Karpas-422 (cell line): Measurements from ENCODE around the gene LSMEM2. TPM values are rescaled to one million over a fixed set of nuclear protein-coding genes. Genes with fewer than 3 reads are reported as not detected.
A peak's percentile ranks its signal among the peaks of the same experiment; 100 is the strongest.

ENCODE experiments used
- DNase-seq: peaks from one replicate; pipeline ENCODE4 v3.0.0-alpha.2; 2015
- H2AFZ ChIP-seq: fragments of 200-600 bp; sonication (generic); 2 replicates; pipeline ENCODE4 v1.6.1; 2014; ENCODE audit warnings: antibody characterized with exemption, low read length, mixed read lengths
- H3K27ac ChIP-seq: fragments of 200-600 bp; sonication (generic); 2 replicates; pipeline ENCODE4 v1.5.1; 2014; ENCODE audit warnings: mild to moderate bottlenecking, low read length, moderate library complexity
- H3K27me3 ChIP-seq: fragments of 200-600 bp; sonication (generic); 2 replicates; pipeline ENCODE4 v1.6.1; 2014; ENCODE audit warnings: low read length, mixed read lengths
- H3K36me3 ChIP-seq: fragments of 200-600 bp; sonication (generic); 2 replicates; pipeline ENCODE4 v1.6.1; 2014; ENCODE audit warnings: low read length, mixed read lengths; ENCODE audit not compliant: insufficient read depth
- H3K4me1 ChIP-seq: fragments of 200-600 bp; sonication (generic); 2 replicates; pipeline ENCODE4 v1.6.1; 2014; ENCODE audit warnings: mild to moderate bottlenecking, low read length, mixed read lengths
- H3K4me2 ChIP-seq: fragments of 200-600 bp; sonication (generic); 2 replicates; pipeline ENCODE4 v1.6.1; 2014; ENCODE audit warnings: low read length, low read depth, mild to moderate bottlenecking; ENCODE audit not compliant: poor library complexity, severe bottlenecking
- H3K4me3 ChIP-seq: fragments of 200-600 bp; sonication (generic); 2 replicates; pipeline ENCODE4 v1.5.1; 2014; ENCODE audit warnings: mild to moderate bottlenecking, antibody characterized with exemption, low read length, mixed read lengths
- H3K79me2 ChIP-seq: fragments of 200-600 bp; sonication (generic); 2 replicates; pipeline ENCODE4 v1.6.1; 2014; ENCODE audit warnings: mild to moderate bottlenecking, low read length, mixed read lengths
- H3K9ac ChIP-seq: fragments of 200-600 bp; sonication (generic); 2 replicates; pipeline ENCODE4 v1.6.0; 2014; ENCODE audit warnings: low read length
- H3K9me2 ChIP-seq: fragments of 200-600 bp; sonication (generic), shearing (Covaris generic); replicated peaks from 2 replicates; pipeline ENCODE4 v1.6.0; 2014; ENCODE audit warnings: mild to moderate bottlenecking, low read length, moderate library complexity; ENCODE audit not compliant: insufficient read depth
- H3K9me3 ChIP-seq: fragments of 300-700, 200-600 bp; sonication (generic); 2 replicates; pipeline ENCODE4 v1.6.1; 2014; ENCODE audit warnings: low read length, mixed read lengths
- H4K20me1 ChIP-seq: fragments of 200-600 bp; sonication (generic); 2 replicates; pipeline ENCODE4 v1.6.1; 2014; ENCODE audit warnings: mild to moderate bottlenecking, antibody characterized with exemption, low read length, low read depth; ENCODE audit not compliant: insufficient read depth
- total RNA-seq: library from RNA; depleted of rRNA; stranded (reverse); fragments of >200 nt; shearing (Covaris generic); gene quantifications from 2 replicates; pipeline ENCODE4 v1.2.3, GENCODE V29; 2014; ENCODE audit warnings: low replicate concordance

LSMEM2 gene
- total RNA-seq, 1 experiment from 2014 or later: not detected

DNA sequence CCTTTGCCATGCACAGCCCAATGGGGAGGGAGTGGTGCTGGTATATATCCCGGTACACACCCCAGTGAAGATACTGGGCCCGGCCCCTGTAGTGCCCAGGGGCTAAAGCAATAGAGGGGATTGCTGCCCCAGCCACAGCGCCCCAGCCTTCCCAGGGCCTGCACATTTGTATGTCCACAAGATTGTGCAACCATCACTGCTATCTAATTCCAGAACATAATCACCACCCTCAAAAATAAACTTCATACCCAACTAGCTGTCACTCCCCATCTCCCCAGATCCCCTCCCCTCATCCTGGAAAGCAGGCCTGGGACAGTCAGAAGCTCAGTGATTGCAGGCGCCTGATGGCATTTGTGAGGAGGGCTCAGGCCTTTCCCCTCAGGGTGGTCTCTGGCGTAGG is 29.4 kb upstream of the LSMEM2 start:
- H3K4me1 ChIP-seq: peaks cover 47% of the 10 kb centered on the region
- no peak overlapping the region for H2AFZ ChIP-seq
- H4K20me1 ChIP-seq: peaks cover 57% of the 10 kb centered on the region

DNA sequence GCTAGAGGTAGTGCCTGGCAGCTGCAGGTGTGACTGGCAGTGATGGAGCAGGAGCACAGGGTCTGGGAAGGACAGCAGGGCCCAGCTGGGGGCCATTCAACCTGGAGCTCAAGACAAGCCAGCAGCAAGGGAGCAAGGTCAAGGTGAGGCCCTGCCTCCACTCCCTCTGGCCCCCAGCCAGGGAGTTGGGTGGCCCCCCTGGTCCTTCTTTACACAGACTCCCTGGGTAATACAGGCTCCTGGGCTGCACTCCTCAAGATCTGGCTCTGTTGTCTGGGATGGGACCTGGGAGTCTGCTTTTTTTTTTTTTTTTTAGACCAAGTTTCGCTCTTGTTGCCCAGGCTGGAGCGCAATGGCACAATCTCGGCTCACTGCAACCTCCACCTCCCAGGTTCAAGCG is 28.4 kb upstream of the LSMEM2 start:
- Histone ChIP-seq H3K9me3 (no peaks in the 10 kb centered on the region), H3K27ac (no peak overlapping the region), H2AFZ (no peak overlapping the region), H3K79me2 (peaks cover 61% of the 10 kb centered on the region), H3K9me2 (no peaks in the 10 kb centered on the region), H3K4me3 (no peak overlapping the region), H3K4me1 (peaks cover 40% of the 10 kb centered on the region), H4K20me1 (peaks cover 57% of the 10 kb centered on the region), H3K9ac (no peak overlapping the region), H3K27me3 (no peaks in the 10 kb centered on the region), H3K36me3 (0 out of 2 replicates have a peak, but pooled peaks cover 3% of the 10 kb centered on the region), H3K4me2 (no peak overlapping the region)
- no peak for DNase-seq

More for the DNA sequence above, 29.4 kb upstream of the LSMEM2 start:
- peaks cover 69% of the 10 kb centered on the region for H3K79me2 ChIP-seq
- H3K9ac ChIP-seq: no peak overlapping the region
- H3K4me2 ChIP-seq: no peak overlapping the region
- H3K27me3 ChIP-seq: no peaks in the 10 kb centered on the region
- DNase-seq: no peak
- no peak overlapping the region for H3K27ac ChIP-seq
- H3K9me3 ChIP-seq: no peaks in the 10 kb centered on the region
- H3K36me3 ChIP-seq: 0 out of 2 replicates have a peak, but pooled peaks cover 3% of the 10 kb centered on the region
- H3K9me2 ChIP-seq: no peaks in the 10 kb centered on the region
- H3K4me3 ChIP-seq: no peak overlapping the region

- Histone ChIP-seq H3K4me1 (peaks cover 33% of the 10 kb centered on the region), H3K36me3 (peaks cover 3% of the 10 kb centered on the region; the same call in 1 of the 2 replicates), H3K9me3 (no peaks in the 10 kb centered on the region), H3K4me2 (no peak overlapping the region), H3K79me2 (peaks cover 54% of the 10 kb centered on the region), H3K27ac (no peak overlapping the region), H3K4me3 (no peak overlapping the region), H3K9ac (no peak overlapping the region), H4K20me1 (peaks cover 57% of the 10 kb centered on the region), H3K9me2 (no peaks in the 10 kb centered on the region), H2AFZ (no peak overlapping the region), H3K27me3 (no peaks in the 10 kb centered on the region)
- no peak for DNase-seq
These were observed 27.7 kb upstream of the LSMEM2 start for GRCh38 chr3:50251220-50251619.

- Histone ChIP-seq H3K4me2 (no peak overlapping the region), H3K27ac (no peak overlapping the region), H3K4me1 (peaks cover 6% of the 10 kb centered on the region; the same call in 1 of the 2 replicates)
These were observed 24.2 kb upstream of the LSMEM2 start for GRCh38 chr3:50254577-50255250.

DNA sequence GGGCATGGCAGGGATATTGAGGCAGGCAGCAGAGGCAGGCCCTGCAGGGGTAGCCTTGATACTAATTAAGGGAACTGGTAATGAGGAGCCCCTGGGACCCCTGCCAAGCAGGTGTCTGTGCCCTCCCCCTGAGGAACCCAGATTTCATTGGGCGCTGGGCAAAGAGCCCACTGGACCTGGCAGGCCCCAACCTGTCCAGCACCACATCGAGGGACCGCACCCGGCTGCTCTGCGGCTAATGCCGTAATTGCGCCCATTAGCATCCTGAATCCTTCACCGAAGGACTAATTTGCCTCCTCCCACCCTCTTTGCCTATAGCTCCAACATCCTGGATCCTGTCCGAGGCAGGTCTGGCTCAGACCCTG is 23.7 kb upstream of the LSMEM2 start:
- no peak overlapping the region for H3K4me3 ChIP-seq
- no peak overlapping the region for H3K4me2 ChIP-seq
- H3K9me3 ChIP-seq: no peaks in the 10 kb centered on the region
- H3K79me2 ChIP-seq: peaks cover 14% of the 10 kb centered on the region
- H3K27me3 ChIP-seq: no peaks in the 10 kb centered on the region
- H3K4me1 ChIP-seq: peaks cover 8% of the 10 kb centered on the region
- H2AFZ ChIP-seq: no peak overlapping the region
- H3K36me3 ChIP-seq: peaks cover 7% of the 10 kb centered on the region
- H3K9me2 ChIP-seq: no peaks in the 10 kb centered on the region
- no peak overlapping the region for H3K9ac ChIP-seq
- no peak for DNase-seq
- peaks cover 19% of the 10 kb centered on the region for H4K20me1 ChIP-seq
- no peak overlapping the region for H3K27ac ChIP-seq

More at GRCh38 chr3:50254577-50255250, 24.2 kb upstream of the LSMEM2 start:
- peaks cover 23% of the 10 kb centered on the region for H4K20me1 ChIP-seq
- H3K79me2 ChIP-seq: peaks cover 19% of the 10 kb centered on the region
- H3K36me3 ChIP-seq: peaks cover 7% of the 10 kb centered on the region
- H3K27me3 ChIP-seq: no peaks in the 10 kb centered on the region
- no peak overlapping the region for H3K4me3 ChIP-seq
- no peak overlapping the region for H2AFZ ChIP-seq
- H3K9me2 ChIP-seq: no peaks in the 10 kb centered on the region
- H3K9ac ChIP-seq: no peak overlapping the region
- DNase-seq: no peak
- no peaks in the 10 kb centered on the region for H3K9me3 ChIP-seq

- H3K9me2 ChIP-seq: no peaks in the 10 kb centered on the region
- no peak overlapping the region for H3K27ac ChIP-seq
- H3K4me2 ChIP-seq: no peak overlapping the region
- H3K4me3 ChIP-seq: no peak overlapping the region
- H4K20me1 ChIP-seq: peaks cover 1% of the 10 kb centered on the region; the same call in 1 of the 2 replicates
- H3K4me1 ChIP-seq: peaks cover 10% of the 10 kb centered on the region
- H3K9me3 ChIP-seq: no peaks in the 10 kb centered on the region
- H3K27me3 ChIP-seq: no peaks in the 10 kb centered on the region
- no peaks in the 10 kb centered on the region for H3K79me2 ChIP-seq
- DNase-seq: peak; percentile 76
- no peak overlapping the region for H2AFZ ChIP-seq
- H3K9ac ChIP-seq: no peak overlapping the region
- H3K36me3 ChIP-seq: peaks cover 4% of the 10 kb centered on the region
These were observed 21.7 kb upstream of the LSMEM2 start for GRCh38 chr3:50256978-50257890.

DNA sequence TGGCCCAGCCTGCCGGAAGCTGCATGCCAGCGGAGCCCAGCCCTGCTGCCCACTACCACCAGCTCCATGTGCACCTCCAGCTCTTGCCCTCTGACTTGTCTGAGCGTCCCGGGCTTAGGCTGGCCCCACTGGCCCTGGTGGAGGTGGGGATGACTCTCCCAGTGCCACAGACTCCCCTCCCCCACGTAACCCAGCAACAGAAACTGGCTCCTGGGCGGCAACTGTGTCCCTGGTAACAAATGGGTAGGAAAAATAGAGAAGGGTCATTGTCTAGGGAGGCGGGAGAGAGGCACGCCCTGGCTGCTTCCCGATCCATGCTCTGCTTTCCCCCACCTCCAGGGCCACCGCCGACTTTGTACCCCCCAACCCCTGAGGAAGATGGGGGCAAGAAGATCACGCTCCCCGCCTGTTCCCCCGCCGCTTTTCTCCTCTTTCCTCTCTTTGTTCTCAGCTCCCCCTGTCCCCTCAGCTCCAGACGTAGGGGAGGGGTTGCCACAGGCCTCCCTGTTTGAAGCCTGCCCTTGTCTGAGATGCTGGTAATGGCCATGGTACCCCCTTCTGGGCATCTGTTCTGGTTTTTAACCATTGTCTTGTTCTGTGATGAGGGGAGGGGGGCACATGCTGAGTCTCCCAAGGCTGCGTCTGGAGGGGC is 20.7 kb upstream of the LSMEM2 start:
- Histone ChIP-seq H3K9ac (no peak overlapping the region), H3K4me1 (peaks cover 10% of the 10 kb centered on the region), H3K27ac (no peak overlapping the region), H3K79me2 (no peaks in the 10 kb centered on the region), H3K4me3 (no peak overlapping the region), H3K27me3 (no peaks in the 10 kb centered on the region), H2AFZ (no peak overlapping the region), H3K4me2 (no peak overlapping the region), H3K36me3 (peaks cover 4% of the 10 kb centered on the region), H3K9me3 (no peaks in the 10 kb centered on the region), H3K9me2 (no peaks in the 10 kb centered on the region), H4K20me1 (no peaks in the 10 kb centered on the region; the same call in 1 of the 2 replicates)
- no peak for DNase-seq

DNA sequence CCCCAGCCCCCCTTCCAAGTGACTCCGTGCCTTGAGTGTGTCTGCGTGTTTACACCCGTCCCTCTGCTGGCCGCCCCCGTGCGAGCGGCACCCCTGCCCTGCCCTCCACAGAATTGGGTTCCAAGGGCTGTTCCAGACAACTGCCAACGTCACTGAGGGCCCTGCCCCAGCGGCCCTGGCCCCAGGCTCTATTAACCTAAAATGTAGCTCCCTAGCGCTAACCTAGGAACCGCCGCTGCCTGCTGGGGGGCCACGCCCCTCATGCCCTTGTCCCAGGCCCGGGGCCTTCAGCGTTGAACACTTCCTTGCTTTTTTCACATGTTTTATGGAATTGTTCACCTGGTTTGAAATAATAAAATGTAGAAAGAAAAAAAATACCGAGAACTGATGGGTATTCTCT is 19.9 kb upstream of the LSMEM2 start:
- no peak for DNase-seq
- peaks cover 4% of the 10 kb centered on the region for H3K36me3 ChIP-seq

More for the DNA sequence above, 19.9 kb upstream of the LSMEM2 start:
- no peak overlapping the region for H3K27ac ChIP-seq
- H4K20me1 ChIP-seq: no peaks in the 10 kb centered on the region; the same call in 1 of the 2 replicates
- no peak overlapping the region for H3K4me2 ChIP-seq
- no peak overlapping the region for H2AFZ ChIP-seq
- H3K9me3 ChIP-seq: no peaks in the 10 kb centered on the region
- no peaks in the 10 kb centered on the region for H3K79me2 ChIP-seq
- H3K9me2 ChIP-seq: no peaks in the 10 kb centered on the region
- no peak overlapping the region for H3K4me3 ChIP-seq
- H3K27me3 ChIP-seq: no peaks in the 10 kb centered on the region
- no peak overlapping the region for H3K9ac ChIP-seq
- H3K4me1 ChIP-seq: peaks cover 10% of the 10 kb centered on the region
